ENCODE measurements around the gene CEP70. TPM values are rescaled to one million over a fixed set of nuclear protein-coding genes. Genes with fewer than 3 reads are reported as not detected.

The CEP70 gene
- total RNA-seq, 1 donor from 2014 or later: 14.7 TPM

DNA sequence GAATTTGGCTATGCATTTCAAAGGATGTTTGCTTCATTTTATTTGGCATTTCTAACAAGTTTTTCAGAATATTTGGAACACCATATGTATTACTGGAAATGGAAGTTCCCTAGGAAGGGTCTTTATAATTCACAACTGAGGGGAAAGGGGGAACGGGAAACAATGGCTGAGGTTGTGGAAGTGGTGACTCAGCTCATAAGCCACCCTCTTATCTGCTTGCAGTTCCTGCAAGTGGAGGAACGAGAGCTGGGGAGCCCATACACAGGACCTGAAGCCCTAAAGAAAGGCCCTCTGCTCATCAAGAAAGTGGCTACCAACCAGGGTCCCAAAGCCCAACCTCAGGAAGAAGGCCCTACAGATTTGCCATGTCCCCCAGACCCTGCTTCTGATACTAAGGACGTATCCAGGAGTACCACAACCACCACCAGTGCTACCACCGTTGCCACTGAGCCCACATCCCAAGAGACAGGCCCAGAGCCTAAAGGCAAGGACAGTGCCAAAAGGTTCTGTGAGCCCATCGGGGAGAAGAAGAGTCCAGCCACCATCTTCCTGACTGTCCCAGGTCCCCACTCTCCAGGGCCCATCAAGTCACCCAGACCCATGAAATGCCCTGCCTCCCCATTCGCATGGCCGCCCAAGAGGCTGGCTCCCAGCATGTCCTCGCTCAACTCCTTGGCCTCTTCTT lies 121.8 kb downstream of the CEP70 start:
- intact Hi-C loops (cut with micrococcal nuclease): no loop called here

DNA sequence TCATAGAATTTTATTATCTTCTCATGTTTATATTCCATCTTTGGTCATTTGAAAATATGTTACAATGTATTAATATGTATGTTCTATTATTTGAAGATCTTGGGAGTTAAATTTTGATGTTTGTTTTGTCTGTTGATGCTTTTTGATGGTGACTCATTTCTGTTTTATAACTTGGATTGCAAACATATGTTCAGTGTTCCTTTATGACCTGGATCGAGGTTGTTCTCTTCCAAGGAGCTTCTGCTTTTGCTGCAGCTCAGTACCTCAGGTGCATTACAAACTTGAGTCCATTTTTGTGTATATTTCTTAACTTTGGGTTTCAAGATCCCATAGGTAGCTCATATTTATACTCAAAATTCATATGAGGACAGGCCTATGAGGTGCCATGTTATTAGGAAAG lies 122.6 kb downstream of the CEP70 start:
- intact Hi-C loops (cut with micrococcal nuclease): no loop called here

DNA sequence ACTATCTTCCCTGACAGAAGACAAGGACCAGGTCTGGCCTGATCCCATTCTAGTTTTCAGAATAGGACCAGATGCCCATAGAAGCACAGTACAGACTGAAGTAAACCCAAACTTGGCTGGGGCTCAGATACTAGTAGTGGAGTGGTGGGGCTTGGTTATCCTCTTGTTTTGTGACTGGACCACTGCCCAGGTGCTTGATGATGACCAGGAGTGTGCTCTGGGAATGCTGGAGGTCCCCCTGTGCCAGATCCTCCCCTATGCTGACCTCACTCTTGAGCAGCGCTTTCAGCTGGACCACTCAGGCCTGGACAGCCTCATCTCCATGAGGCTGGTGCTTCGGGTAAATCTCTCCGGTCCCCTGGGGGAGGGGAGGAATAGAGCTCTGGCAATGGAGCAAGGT lies 123.4 kb downstream of the CEP70 start:
- intact Hi-C loops (cut with micrococcal nuclease): no loop called here

- intact Hi-C loops (cut with micrococcal nuclease): no loop called here
These were observed 124.2 kb downstream of the CEP70 start for GRCh38 chr3:138469874-138470273.

DNA sequence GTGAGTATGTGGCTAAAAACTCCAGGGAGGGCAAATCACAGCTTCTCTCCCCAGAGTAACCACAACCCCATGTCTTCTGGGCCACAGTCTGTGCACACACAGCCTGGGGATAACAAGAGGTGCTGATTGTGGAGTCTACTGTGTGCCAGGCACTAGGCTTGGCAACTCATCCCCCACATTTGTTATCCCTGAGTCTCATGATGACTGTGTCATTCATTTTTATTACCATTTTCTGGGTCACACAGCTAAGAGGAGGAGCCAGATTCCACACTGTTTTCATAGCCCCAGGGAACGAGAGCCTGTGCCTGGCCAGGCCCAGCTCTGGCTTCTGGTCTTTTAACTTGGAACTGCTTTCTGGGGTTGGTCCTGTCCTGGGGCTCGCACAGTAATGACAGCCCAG lies 125.2 kb downstream of the CEP70 start:
- intact Hi-C loops (cut with micrococcal nuclease): no loop called here

DNA sequence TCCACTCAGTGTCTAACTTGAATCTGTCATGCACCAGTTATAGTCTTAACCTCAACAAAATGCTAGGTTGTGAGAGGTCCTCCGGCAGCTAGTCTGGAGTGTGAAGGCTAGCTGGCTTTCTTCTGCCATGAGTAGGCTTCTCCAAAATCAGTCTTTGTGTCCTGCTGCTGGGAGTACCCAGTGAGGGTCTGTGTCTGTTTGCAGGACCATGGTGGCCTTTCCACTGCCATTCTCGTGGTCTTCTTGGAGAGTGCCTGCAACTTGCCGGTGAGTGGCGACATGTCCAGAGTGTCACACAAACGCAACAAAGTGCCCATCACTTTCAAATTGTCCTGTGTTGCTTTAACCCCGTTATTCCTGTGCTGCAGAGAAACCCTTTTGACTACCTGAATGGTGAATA lies 125.6 kb downstream of the CEP70 start:
- intact Hi-C loops (cut with micrococcal nuclease): no loop called here

GRCh38 chr3:138467931-138468330 lies 126.1 kb downstream of the CEP70 start:
- intact Hi-C loops (cut with micrococcal nuclease): no loop called here

DNA sequence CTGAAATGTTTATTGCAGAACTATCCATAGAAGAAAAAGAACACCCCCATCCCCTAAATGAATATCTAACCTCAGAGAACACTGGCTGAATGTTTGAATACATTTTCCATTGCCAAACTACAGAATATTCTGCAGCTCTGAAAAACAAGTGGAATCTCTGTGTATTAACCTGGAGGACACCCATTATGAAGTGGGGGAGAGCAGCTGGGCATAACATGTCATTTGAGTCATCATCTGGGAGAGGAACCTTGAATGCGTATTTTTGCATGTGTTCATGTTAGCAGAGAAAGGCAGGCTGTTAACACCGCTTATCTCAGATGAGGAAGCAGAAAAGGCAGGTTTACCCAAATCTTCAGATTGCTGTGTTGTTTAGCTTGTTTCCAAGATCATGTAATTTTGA lies 128.1 kb downstream of the CEP70 start:
- intact Hi-C loops (cut with micrococcal nuclease): no loop called here

DNA sequence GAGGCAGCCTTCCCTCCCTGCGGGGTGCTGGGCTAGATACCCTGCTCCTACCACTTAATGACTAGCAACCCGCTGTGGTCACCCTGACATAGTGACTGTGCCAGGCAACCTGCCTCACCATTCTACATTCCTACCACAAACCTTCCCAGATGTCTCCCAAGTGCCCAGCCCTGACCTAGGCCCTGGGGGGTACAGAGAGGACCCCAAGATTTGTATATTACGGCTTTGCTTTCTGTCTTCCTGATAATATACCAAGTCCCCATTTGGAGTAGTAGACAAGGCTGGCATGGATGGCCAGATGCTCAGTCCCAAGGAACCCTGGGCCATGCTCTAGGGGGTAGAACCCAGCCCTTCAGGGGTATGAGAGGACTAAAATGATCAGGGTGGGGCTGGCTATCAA lies 128.6 kb downstream of the CEP70 start:
- intact Hi-C loops (cut with micrococcal nuclease): no loop called here

- intact Hi-C loops (cut with micrococcal nuclease): no loop called here
These were observed 129.6 kb downstream of the CEP70 start for GRCh38 chr3:138464491-138464860.

DNA sequence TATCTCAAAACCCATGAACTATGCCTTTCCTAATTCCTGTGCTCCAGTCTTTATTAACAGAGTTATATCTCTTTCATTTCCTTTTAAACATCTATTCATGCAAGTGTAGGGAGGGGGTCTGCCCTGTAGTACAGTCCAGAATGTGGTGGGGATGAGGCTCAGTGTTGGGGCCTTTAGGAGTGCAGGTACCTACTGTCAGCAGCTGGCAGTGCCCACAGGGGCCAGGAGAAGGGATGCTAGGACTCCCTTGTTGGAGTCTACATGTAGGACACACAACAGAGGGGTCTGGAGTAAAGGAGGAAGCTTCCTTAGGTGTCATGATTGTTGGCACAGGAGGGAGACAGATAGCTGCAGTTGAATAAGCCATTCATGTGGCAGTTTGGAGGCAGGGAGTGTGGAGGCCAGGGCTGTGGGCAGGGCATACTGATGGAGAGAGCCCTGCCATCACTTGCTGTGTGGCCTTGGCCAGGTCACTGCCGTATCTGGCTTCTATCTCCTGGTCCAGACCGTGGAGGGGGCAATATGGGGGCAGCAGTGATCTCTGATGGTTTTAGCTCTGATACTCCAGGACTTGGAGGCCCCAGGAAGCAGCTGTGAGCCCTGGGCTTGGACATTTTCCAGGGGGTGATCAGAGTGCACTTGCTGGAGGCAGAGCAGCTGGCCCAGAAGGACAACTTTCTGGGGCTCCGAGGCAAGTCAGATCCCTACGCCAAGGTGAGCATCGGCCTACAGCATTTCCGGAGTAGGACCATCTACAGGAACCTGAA lies 130.2 kb downstream of the CEP70 start:
- intact Hi-C loops (cut with micrococcal nuclease): no loop called here

DNA sequence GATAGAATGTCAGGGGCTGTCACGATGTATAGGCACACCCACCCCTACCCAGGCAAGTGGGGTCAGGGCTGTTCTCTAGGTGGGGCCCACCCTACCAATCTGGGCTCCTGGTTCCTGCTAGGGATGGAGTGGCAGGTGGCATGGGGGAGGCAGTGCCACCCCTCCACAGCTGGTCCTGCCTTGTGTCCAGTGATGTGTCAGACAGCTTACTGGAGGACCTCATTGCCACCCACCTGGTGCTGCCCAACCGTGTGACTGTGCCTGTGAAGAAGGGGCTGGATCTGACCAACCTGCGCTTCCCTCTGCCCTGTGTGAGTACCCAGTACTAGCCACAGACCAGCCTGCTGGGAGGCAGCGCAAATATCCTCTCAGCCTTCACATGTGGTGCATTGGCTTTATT lies 132.2 kb downstream of the CEP70 start:
- intact Hi-C loops (cut with micrococcal nuclease): no loop called here

- intact Hi-C loops (cut with micrococcal nuclease): no loop called here
These were observed 132.8 kb downstream of the CEP70 start for GRCh38 chr3:138461246-138461645.

- intact Hi-C loops (cut with micrococcal nuclease): no loop called here
These were observed 133.4 kb downstream of the CEP70 start for GRCh38 chr3:138460536-138461205.

DNA sequence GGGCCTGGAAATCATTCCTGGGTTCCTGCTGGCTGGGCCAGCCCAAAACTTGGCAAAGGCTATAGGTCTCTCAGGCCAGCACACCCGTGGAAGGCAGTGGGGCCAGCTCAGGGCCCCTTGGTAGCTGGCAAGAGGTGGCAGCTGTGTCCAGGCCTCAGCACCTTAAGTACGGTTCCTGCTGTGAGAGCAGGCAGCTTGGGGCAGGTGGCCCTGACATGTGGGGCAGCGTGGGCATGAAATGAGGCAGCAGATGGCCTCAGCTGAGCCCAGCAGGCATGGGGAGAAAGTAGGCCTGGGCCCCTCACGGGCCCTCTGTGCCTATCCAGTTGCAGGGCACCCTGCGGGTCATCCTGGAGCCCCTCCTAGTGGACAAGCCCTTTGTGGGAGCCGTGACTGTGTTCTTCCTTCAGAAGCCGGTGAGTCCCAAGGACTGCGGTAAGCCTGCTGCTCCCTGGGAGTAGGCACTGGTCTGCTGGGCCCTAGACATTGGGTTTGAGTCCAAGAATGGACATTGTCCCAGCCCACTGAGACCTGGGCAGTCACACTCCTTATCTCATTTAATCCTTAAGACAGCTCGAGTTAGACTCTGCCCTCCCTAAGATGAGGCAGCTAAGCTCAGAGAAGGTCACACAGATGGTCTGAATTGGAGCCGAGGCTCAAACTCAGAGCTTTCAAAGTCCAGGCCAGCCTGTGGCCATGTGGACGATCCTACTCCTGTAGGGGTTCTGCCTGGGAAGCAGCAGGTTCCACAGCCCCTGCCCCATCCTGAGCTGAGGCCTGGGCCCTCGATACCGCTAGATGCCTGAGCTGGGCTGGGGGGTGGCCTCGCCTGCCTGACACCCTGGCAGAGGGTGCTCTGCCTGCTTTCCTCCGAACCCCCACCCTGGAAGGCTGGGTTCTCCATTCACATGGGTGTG lies 134.2 kb downstream of the CEP70 start:
- intact Hi-C loops (cut with micrococcal nuclease): no loop called here

DNA sequence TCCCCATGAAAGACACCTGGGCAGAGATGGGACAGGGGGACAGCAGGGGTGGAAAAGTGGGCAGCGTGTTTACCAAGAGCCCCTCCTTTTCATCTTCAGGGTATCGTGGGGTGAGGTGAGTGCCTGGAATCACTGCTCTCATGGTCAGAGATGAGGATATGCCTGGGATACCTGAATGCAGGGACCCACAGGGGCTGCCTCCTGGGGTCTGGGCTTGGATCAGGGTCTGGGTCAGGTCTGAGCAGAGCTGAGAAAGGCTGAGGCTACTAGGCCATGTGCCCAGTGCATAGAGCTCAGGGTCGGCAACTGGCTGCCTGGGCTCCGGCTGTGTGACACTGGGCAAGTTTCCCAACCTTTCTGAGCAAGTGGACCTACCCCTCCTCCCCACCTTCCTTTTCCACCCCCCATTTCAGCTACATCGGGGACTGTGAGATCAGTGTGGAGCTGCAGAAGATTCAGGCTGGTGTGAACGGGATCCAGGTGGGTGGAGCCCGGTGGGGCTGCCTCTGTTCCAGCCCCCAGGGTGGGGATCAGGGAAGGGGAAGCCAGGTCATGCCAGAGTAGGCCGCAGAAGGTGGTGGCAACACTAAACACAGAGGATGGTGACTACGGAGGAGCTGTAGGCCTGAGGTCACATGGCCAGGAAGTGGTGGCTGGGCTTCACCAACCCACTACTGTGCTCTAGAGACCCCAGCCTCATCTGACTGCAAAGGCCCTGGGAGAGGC lies 135.1 kb downstream of the CEP70 start:
- intact Hi-C loops (cut with micrococcal nuclease): no loop called here

DNA sequence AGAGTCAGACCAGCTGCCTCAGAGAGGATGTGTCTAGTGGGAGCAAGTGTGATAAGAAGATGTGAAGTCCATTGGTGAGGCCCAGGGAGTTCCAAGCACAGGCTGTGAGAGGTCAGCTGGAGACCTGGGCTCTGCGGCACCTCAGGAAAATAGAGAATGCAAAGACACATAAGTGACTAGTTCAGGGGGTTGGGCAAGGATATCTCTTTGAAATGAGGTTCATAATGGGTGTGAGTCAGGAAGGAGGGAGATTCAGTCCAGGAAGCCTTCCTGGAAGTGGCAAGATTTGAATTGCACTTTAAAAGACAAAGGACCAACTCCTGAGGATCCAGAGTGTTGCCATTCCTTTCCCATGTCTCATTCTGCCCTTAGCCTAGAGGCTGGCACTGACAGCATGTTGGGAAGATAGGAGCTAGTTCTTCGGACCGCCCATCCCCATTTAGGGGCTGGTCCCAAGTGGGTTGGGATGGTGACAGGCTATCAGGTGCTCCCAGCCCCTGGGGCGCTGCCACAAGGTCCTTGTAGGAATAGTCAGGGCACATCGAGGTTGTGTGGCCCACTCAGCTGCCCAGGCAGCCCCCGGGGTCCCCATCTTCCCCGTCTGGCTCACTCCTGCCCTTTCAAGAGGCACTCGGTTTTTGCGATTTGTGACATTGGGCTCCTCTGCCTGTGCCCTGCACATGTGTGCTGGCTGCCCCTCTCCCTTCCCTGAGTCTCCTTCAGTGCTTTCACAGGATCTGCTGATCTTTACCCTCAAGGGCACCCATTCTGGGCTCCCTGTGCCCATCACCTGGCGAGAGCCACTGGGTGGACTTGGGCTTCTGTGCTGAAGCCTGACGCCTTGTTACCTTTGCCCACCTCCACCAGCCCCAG lies 136.0 kb downstream of the CEP70 start:
- intact Hi-C loops (cut with micrococcal nuclease): no loop called here

GRCh38 chr3:138456961-138457862 lies 136.8 kb downstream of the CEP70 start:
- intact Hi-C loops (cut with micrococcal nuclease): no loop called here

All from T-helper 2 cell treated with Interferon-gamma antibody and Interleukin-4, amounts not matched to agents 100 ng/mL and 5 ng/mL, for 36 hours (primary cell).